SK-N-SH (cell line): ENCODE data around the gene NPDC1. TPM values are rescaled to one million over a fixed set of nuclear protein-coding genes. Genes with fewer than 3 reads are reported as not detected.

ENCODE experiments used
- CTCF ChIA-PET: fragments of 300-600, 350-600 bp; formaldehyde crosslinking; extraction: SDS; loops from one replicate; lab custom pipeline; 2021; lab: Yijun Ruan, JAX
- POLR2A ChIA-PET: fragments of 350-600 bp; sonication (Branson Sonifier 250); formaldehyde crosslinking; extraction: SDS; loops from one replicate; lab custom pipeline; 2020; ENCODE audit warnings: antibody characterized with exemption, inconsistent platforms; lab: Yijun Ruan, JAX
- DNase-seq: peaks from one replicate; pipeline ENCODE4 v3.0.0; 2012
- H2AFZ ChIP-seq: fragments of 200-600 bp; sonication (generic); 2 replicates; pipeline ENCODE4 v1.8.1; 2016; ENCODE audit warnings: antibody characterized with exemption, mild to moderate bottlenecking, low read depth
- H3F3A ChIP-seq: fragments of 200-600 bp; sonication (generic); replicated peaks from 2 replicates; pipeline ENCODE3; 2016; ENCODE audit warnings: antibody characterized with exemption, mild to moderate bottlenecking; ENCODE audit not compliant: insufficient read depth
- H3K27ac ChIP-seq, 2 experiments: fragments of 200-500 bp in 1 of 2; fragments of 200-600 bp in 1 of 2; sonication (Bioruptor generic) in 1 of 2; sonication (generic), shearing (Covaris generic) in 1 of 2; 2 replicates each; pipeline versions ENCODE4 v1.5.1 to v1.6.1; 2014 to 2016; ENCODE audit warnings: low read depth in 2 of 2, inconsistent platforms in 1 of 2, low read length in 1 of 2, mild to moderate bottlenecking in 1 of 2, mixed read lengths in 1 of 2
- H3K27me3 ChIP-seq: fragments of 200-600 bp; sonication (generic), shearing (Covaris generic); 2 replicates; pipeline ENCODE4 v1.6.1; 2016; ENCODE audit warnings: mixed run types; ENCODE audit not compliant: insufficient read depth
- H3K36me3 ChIP-seq, 2 experiments: fragments of 200-500 bp in 1 of 2; fragments of 200-600 bp in 1 of 2; sonication (Bioruptor generic) in 1 of 2; sonication (generic) in 1 of 2; replicated peaks in 1 of 2; 2 replicates each; pipeline versions ENCODE3 to v1.5.1; 2014 to 2016; ENCODE audit warnings: low read length in 1 of 2, mild to moderate bottlenecking in 1 of 2; ENCODE audit not compliant: insufficient read depth in 2 of 2, control insufficient read depth in 1 of 2
- H3K4me1 ChIP-seq, 2 experiments: fragments of 200-500 bp in 1 of 2; fragments of 200-600 bp in 1 of 2; sonication (Bioruptor generic) in 1 of 2; sonication (generic), shearing (Covaris generic) in 1 of 2; 2 replicates each; pipeline versions ENCODE4 v1.5.1 to v1.6.1; 2014 to 2016; ENCODE audit warnings: low read depth in 1 of 2, low read length in 1 of 2, mixed run types in 1 of 2; ENCODE audit not compliant: insufficient read depth in 2 of 2, control insufficient read depth in 1 of 2
- H3K4me2 ChIP-seq: fragments of 200-600 bp; sonication (generic), shearing (Covaris generic); 2 replicates; pipeline ENCODE4 v1.6.1; 2017; ENCODE audit warnings: mixed run types
- H3K4me3 ChIP-seq, 2 experiments: fragments of 200-500 bp in 1 of 2; fragments of 200-600 bp in 1 of 2; sonication (Bioruptor generic) in 1 of 2; sonication (generic), shearing (Covaris generic) in 1 of 2; 2 replicates each; pipeline versions ENCODE4 v1.5.1 to v1.8.1; 2014 to 2016; ENCODE audit warnings: low read depth in 2 of 2, inconsistent platforms in 1 of 2, low read length in 1 of 2, mild to moderate bottlenecking in 1 of 2, mixed read lengths in 1 of 2, moderate library complexity in 1 of 2
- H3K79me2 ChIP-seq: fragments of 200-600 bp; sonication (generic); 2 replicates; pipeline ENCODE4 v1.8.1; 2017; ENCODE audit warnings: mild to moderate bottlenecking; ENCODE audit not compliant: insufficient read depth
- H3K9ac ChIP-seq: fragments of 200-600 bp; sonication (generic); 2 replicates; pipeline ENCODE4 v1.6.1; 2017; ENCODE audit warnings: mixed run types
- H3K9me2 ChIP-seq: fragments of 200-600 bp; sonication (generic); 2 replicates; pipeline ENCODE4 v1.6.1; 2017; ENCODE audit warnings: mixed run types
- H3K9me3 ChIP-seq: fragments of 200-600 bp; sonication (generic); 2 replicates; pipeline ENCODE4 v1.6.1; 2017; ENCODE audit warnings: mixed run types, mild to moderate bottlenecking, moderate library complexity
- H4K20me1 ChIP-seq: fragments of 200-600 bp; sonication (generic); 2 replicates; pipeline ENCODE4 v1.6.1; 2017; ENCODE audit warnings: mild to moderate bottlenecking, mixed run types; ENCODE audit not compliant: insufficient read depth
- ELF1 ChIP-seq: IDR thresholded peaks from 2 replicates; pipeline ENCODE4 v1.4.0; 2012
- EZH2phosphoT487 ChIP-seq: fragments of 200-600 bp; sonication (generic); IDR thresholded peaks from 2 replicates; pipeline ENCODE4 v1.6.1; 2017; ENCODE audit warnings: low read depth, mixed run types, mild to moderate bottlenecking, antibody characterized with exemption, moderate library complexity, borderline replicate concordance
- FOSL2 ChIP-seq: IDR thresholded peaks from 2 replicates; pipeline ENCODE4 v1.4.0; 2012; ENCODE audit warnings: low read depth, mild to moderate bottlenecking, moderate library complexity, borderline replicate concordance
- FOXJ3 ChIP-seq: sonication (generic); formaldehyde crosslinking; IDR thresholded peaks from 2 replicates; pipeline ENCODE4 v1.5.1; 2020; ENCODE audit warnings: mild to moderate bottlenecking, missing genetic modification reagents
- FOXM1 ChIP-seq: IDR thresholded peaks from 2 replicates; pipeline ENCODE4 v1.4.0; 2012; ENCODE audit warnings: low read depth, mild to moderate bottlenecking
- GABPA ChIP-seq: IDR thresholded peaks from 2 replicates; pipeline ENCODE4 v1.4.0; 2012; ENCODE audit warnings: low read depth, mild to moderate bottlenecking
- GATA2 ChIP-seq: sonication (generic); formaldehyde crosslinking; IDR thresholded peaks from 2 replicates; pipeline ENCODE4 v1.5.0; 2020; ENCODE audit warnings: mild to moderate bottlenecking, missing genetic modification reagents
- JUND ChIP-seq: IDR thresholded peaks from 2 replicates; pipeline ENCODE4 v1.4.0; 2012
- MEF2A ChIP-seq: IDR thresholded peaks from 2 replicates; pipeline ENCODE4 v1.4.0; 2012; ENCODE audit warnings: low read depth, borderline replicate concordance
- MXI1 ChIP-seq: IDR thresholded peaks from 2 replicates; pipeline ENCODE4 v1.6.1; 2012; ENCODE audit warnings: mild to moderate bottlenecking, low read depth, low read length, improper control_type of control experiment
- NRF1 ChIP-seq: IDR thresholded peaks from 2 replicates; pipeline ENCODE4 v1.6.1; 2012; ENCODE audit warnings: low read depth, mild to moderate bottlenecking, low read length
- RAD21 ChIP-seq: IDR thresholded peaks from 2 replicates; pipeline ENCODE4 v1.6.1; 2012; ENCODE audit warnings: mild to moderate bottlenecking, low read length
- RCOR1 ChIP-seq: fragments of 150-350 bp; IDR thresholded peaks from 2 replicates; pipeline ENCODE4 v1.6.1; 2017; ENCODE audit warnings: antibody characterized with exemption, low read length
- REST ChIP-seq: IDR thresholded peaks from 2 replicates; pipeline ENCODE4 v1.6.1; 2012; ENCODE audit warnings: mild to moderate bottlenecking, low read depth, low read length, moderate library complexity
- RXRA ChIP-seq: IDR thresholded peaks from 2 replicates; pipeline ENCODE4 v1.4.0; 2012; ENCODE audit warnings: low read depth, mild to moderate bottlenecking, borderline replicate concordance
- SIN3A ChIP-seq: IDR thresholded peaks from 2 replicates; pipeline ENCODE4 v1.6.1; 2012; ENCODE audit warnings: low read depth, mild to moderate bottlenecking, low read length, moderate library complexity, borderline replicate concordance
- SMC3 ChIP-seq: IDR thresholded peaks from 2 replicates; pipeline ENCODE4 v1.6.1; 2012; ENCODE audit warnings: low read depth, low read length, improper control_type of control experiment
- TAF1 ChIP-seq: IDR thresholded peaks from 2 replicates; pipeline ENCODE4 v1.6.1; 2012; ENCODE audit warnings: low read depth, mild to moderate bottlenecking, low read length, moderate library complexity, borderline replicate concordance
- TCF12 ChIP-seq: IDR thresholded peaks from 2 replicates; pipeline ENCODE4 v1.4.0; 2012
- TEAD4 ChIP-seq: IDR thresholded peaks from 2 replicates; pipeline ENCODE4 v1.4.0; 2012; ENCODE audit warnings: mild to moderate bottlenecking, borderline replicate concordance; ENCODE audit not compliant: insufficient read depth
- USF1 ChIP-seq: IDR thresholded peaks from 2 replicates; pipeline ENCODE4 v1.4.0; 2012; ENCODE audit warnings: low read depth, borderline replicate concordance
- YY1 ChIP-seq: IDR thresholded peaks from 2 replicates; pipeline ENCODE4 v1.4.0; 2012; ENCODE audit warnings: low read depth, mild to moderate bottlenecking
- WGBS: methylation state at CpG from one replicate; pipeline ENCODE4 v1.1.6; 2017; ENCODE audit warnings: low lambda C conversion rate; 5-methylcytosine and 5-hydroxymethylcytosine counted together
- polyA plus RNA-seq, 3 experiments: library from polyadenylated mRNA; depleted of rRNA; stranded (reverse); fragments of >200 nt; gene quantifications; 2 replicates each; pipeline ENCODE4 v1.2.3, GENCODE V29; 2012
- TF ChIP-seq, protein P1 (sequence below): IDR thresholded peaks from 2 replicates; pipeline ENCODE4; 2012
- TF ChIP-seq, protein P2 (sequence below): IDR thresholded peaks from 2 replicates; pipeline ENCODE4 v1.4.0; 2012; ENCODE audit warnings: low read depth, borderline replicate concordance
- TF ChIP-seq, protein P3 (sequence below): IDR thresholded peaks from 2 replicates; pipeline ENCODE4 v1.4.0; 2012; ENCODE audit warnings: low read depth

NPDC1 gene
- polyA plus RNA-seq (2012; rRNA removed), result 47.4 and 48.1 TPM in 2 replicates
- polyA plus RNA-seq (2012; cell fraction: cytosol; rRNA removed), result 17.2 and 29.3 TPM in 2 replicates
- 364 and 553 TPM in 2 replicates for polyA plus RNA-seq (2012; cell fraction: nucleus; rRNA removed)

DNA sequence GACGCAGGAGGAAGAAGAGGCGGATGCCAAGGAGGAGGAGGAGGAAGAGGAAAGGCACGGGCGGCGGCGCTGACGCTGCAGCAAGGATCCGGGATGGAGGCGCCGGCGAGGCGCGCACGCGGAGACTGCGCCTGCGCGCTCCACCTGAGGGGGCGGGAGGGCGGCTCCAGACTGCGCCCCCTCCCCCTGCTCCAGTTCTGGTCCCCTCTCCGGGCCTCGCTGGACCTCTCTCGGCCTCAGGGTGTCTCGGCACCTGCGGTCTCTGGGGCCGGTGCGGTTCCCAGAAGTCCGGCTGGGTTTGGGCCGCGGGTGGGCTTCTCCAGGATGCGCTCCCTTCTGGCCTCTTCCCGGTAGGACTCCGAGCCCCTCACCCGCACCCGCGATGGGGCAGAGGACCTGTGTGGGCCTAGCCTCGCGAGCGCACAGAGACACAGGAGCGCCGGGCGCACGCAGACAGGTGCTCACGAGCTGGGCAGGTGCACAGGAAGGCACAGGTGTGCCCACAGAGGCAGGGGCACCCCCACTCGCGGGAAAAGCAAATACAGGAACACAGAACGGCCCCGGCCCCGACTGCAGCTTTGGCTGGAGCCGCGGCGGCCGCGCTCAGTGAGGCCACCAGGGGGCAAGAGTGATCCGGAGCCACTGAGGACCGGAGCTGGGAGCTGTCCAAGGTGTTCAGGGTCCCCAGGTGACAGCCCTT is at the start of gene NPDC1:
TSS of gene NPDC1 (minus strand) at position 90 of the 700 bp plus-strand sequence. CDS start 188 bp downstream, outside the sequence.
- Histone ChIP-seq H3K27ac (peak within 1 kb of the TSS in 1 of 2 experiments; percentile 78; a peak in 2 of 4 replicates), H3K9me2 (no peaks in the 10 kb centered on the region), H3K4me3 (peak within 1 kb of the TSS; percentile 62 to 73), H3K9me3 (no peaks in the 10 kb centered on the region), H3K27me3 (0 out of 2 replicates have a peak, but pooled peaks cover 5% of the 10 kb centered on the region), H3K36me3 (no peaks in the 10 kb centered on the region), H3K79me2 (no peaks in the 10 kb centered on the region), H3F3A (peaks cover 3% of the 10 kb centered on the region), H2AFZ (peak within 1 kb of the TSS; percentile 84; the same call in 1 of the 2 replicates), H3K4me1 (peaks cover 11 to 25% of the 10 kb centered on the region in 2 experiments; a peak in 2 of 4 replicates), H3K9ac (peak within 1 kb of the TSS; percentile 41), H3K4me2 (peak within 1 kb of the TSS; percentile 96), H4K20me1 (peaks cover 26% of the 10 kb centered on the region)
- DNase-seq, result peak; percentile 96
- WGBS, result 4% methylated on average over 16 of the region's 57 CpGs
- ChIA-PET POLR2A (interaction anchor here (1.3 to 1.7 kb wide), 4 partner anchors 9 to 40 kb away, joined by 4 to 12 read pairs (median 8); partner anchors contain the start of genes MAN1B1 and SAPCD2), CTCF (interaction anchor here (0.5 to 19.8 kb wide), 32 partner anchors 9 to 317 kb away, joined by 3 to 803 read pairs (median 5); partner anchors contain the start of genes ABCA2, C8G, CYSRT1 and DPP7)
- TF ChIP-seq ELF1 (no peak), USF1 (no peak), MXI1 (peak; percentile 13; the same call in 1 of the 2 replicates), SIN3A (peak; percentile 88), RCOR1 (0 out of 2 replicates have a peak, but pooled peaks have one; percentile 10), GABPA (no peak), TCF12 (no peak), REST (peak; percentile 98), FOXM1 (no peak), NRF1 (peak; percentile 29; the same call in 1 of the 2 replicates), TEAD4 (no peak), YY1 (no peak; the same call in 1 of the 2 replicates), FOSL2 (no peak), JUND (no peak), TAF1 (no peak), FOXJ3 (no peak), MEF2A (no peak), GATA2 (CRISPR knock-in tag) (no peak), SMC3 (peak; percentile 83), EZH2phosphoT487 (no peak), RXRA (no peak), RAD21 (peak; percentile 75)
- TF ChIP-seq, protein P1, sequence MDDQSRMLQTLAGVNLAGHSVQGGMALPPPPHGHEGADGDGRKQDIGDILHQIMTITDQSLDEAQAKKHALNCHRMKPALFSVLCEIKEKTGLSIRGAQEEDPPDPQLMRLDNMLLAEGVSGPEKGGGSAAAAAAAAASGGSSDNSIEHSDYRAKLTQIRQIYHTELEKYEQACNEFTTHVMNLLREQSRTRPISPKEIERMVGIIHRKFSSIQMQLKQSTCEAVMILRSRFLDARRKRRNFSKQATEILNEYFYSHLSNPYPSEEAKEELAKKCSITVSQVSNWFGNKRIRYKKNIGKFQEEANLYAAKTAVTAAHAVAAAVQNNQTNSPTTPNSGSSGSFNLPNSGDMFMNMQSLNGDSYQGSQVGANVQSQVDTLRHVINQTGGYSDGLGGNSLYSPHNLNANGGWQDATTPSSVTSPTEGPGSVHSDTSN, result no peak
- TF ChIP-seq, protein P2, sequence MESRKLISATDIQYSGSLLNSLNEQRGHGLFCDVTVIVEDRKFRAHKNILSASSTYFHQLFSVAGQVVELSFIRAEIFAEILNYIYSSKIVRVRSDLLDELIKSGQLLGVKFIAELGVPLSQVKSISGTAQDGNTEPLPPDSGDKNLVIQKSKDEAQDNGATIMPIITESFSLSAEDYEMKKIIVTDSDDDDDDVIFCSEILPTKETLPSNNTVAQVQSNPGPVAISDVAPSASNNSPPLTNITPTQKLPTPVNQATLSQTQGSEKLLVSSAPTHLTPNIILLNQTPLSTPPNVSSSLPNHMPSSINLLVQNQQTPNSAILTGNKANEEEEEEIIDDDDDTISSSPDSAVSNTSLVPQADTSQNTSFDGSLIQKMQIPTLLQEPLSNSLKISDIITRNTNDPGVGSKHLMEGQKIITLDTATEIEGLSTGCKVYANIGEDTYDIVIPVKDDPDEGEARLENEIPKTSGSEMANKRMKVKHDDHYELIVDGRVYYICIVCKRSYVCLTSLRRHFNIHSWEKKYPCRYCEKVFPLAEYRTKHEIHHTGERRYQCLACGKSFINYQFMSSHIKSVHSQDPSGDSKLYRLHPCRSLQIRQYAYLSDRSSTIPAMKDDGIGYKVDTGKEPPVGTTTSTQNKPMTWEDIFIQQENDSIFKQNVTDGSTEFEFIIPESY, result no peak
- TF ChIP-seq, protein P3, sequence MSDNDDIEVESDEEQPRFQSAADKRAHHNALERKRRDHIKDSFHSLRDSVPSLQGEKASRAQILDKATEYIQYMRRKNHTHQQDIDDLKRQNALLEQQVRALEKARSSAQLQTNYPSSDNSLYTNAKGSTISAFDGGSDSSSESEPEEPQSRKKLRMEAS, result peak; percentile 30; the same call in 1 of the 2 replicates
